ENCODE results near the gene AFAP1L2.

- TF ChIP-seq POLR2AphosphoS5 (IDR thresholded peaks at IDR 0.05; ENCODE audit: low read depth, low read length) (no peak), POLR2A (IDR thresholded peaks at IDR 0.05; ENCODE audit: low read depth, low read length) (no peak), TAF1 (IDR thresholded peaks at IDR 0.05; ENCODE audit: borderline replicate concordance, low read depth, low read length) (no peak)
These were observed 95.6 kb downstream of the AFAP1L2 start for GRCh38 chr10:114308531-114309363.
